T-helper 17 cell (primary cell): Measurements from ENCODE around the gene OCA2. TPM values are rescaled to one million over a fixed set of nuclear protein-coding genes. Genes with fewer than 3 reads are reported as not detected.

ENCODE experiments used
- ATAC-seq: fragments of 150-1000 bp; cut with Tn5 transposase; 2 replicates; pipeline ENCODE4 v1.10.0; 2021; ENCODE audit warnings: mild to moderate bottlenecking, moderate library complexity
- DNase-seq, 3 donors: peaks; one replicate each; pipeline versions ENCODE4 v3.0.0 to v3.0.0-alpha.2; 2020 to 2021
- H3K9me3 ChIP-seq: one replicate; pipeline ENCODE4 v1.7.0; 2013; ENCODE audit warnings: low read length, mild to moderate bottlenecking; ENCODE audit not compliant: control insufficient read depth, poor library complexity, severe bottlenecking
- H3K27ac Mint-ChIP-seq: one replicate; pipeline ENCODE4 v1.8.0; 2022; ENCODE audit warnings: mild to moderate bottlenecking, moderate library complexity, mixed read lengths
- H3K27me3 Mint-ChIP-seq: one replicate; pipeline ENCODE4 v1.8.0; 2022; ENCODE audit warnings: mixed read lengths
- H3K36me3 Mint-ChIP-seq: one replicate; pipeline ENCODE4 v1.8.0; 2022; ENCODE audit warnings: low read depth, mixed read lengths
- H3K4me1 Mint-ChIP-seq: one replicate; pipeline ENCODE4 v1.8.0; 2022; ENCODE audit warnings: mild to moderate bottlenecking, mixed read lengths
- H3K4me3 Mint-ChIP-seq: one replicate; pipeline ENCODE4 v1.8.0; 2022; ENCODE audit warnings: mild to moderate bottlenecking, moderate library complexity, mixed read lengths
- total RNA-seq, 4 donors: library from RNA in 2 of 4; stranded (reverse) in 2 of 4; gene quantifications; one replicate each; pipeline ENCODE4 v1.2.3 and lab custom pipeline; 2022 to 2026

OCA2 gene
- total RNA-seq, 2 donors from 2014 or later: not detected

GRCh38 chr15:28026764-28027713 lies 72.1 kb downstream of the OCA2 start:
- Mint-ChIP-seq H3K4me1 (no peaks in the 10 kb centered on the region), H3K4me3 (no peak overlapping the region), H3K36me3 (no peaks in the 10 kb centered on the region), H3K27ac (no peak overlapping the region), H3K27me3 (peaks cover 7% of the 10 kb centered on the region)
- ATAC-seq: no peak
- H3K9me3 ChIP-seq: no peaks in the 10 kb centered on the region
- DNase-seq: no peak

- no peaks in the 10 kb centered on the region for H3K36me3 Mint-ChIP-seq
- no peaks in the 10 kb centered on the region for H3K9me3 ChIP-seq
- H3K4me1 Mint-ChIP-seq: no peaks in the 10 kb centered on the region
- DNase-seq (no peak), ATAC-seq (no peak)
- H3K27ac Mint-ChIP-seq: no peak overlapping the region
- no peak overlapping the region for H3K4me3 Mint-ChIP-seq
- peaks cover 7% of the 10 kb centered on the region for H3K27me3 Mint-ChIP-seq
Measured at GRCh38 chr15:28026221-28026620, 72.9 kb downstream of the OCA2 start.

GRCh38 chr15:28025413-28025812 lies 73.7 kb downstream of the OCA2 start:
- H3K9me3 ChIP-seq: no peaks in the 10 kb centered on the region
- H3K4me3 Mint-ChIP-seq: no peak overlapping the region
- H3K27ac Mint-ChIP-seq: no peak overlapping the region
- no peaks in the 10 kb centered on the region for H3K4me1 Mint-ChIP-seq
- ATAC-seq (no peak), DNase-seq (no peak)
- H3K36me3 Mint-ChIP-seq: no peaks in the 10 kb centered on the region
- H3K27me3 Mint-ChIP-seq: peaks cover 7% of the 10 kb centered on the region

- Mint-ChIP-seq H3K4me3 (no peak overlapping the region), H3K36me3 (no peaks in the 10 kb centered on the region), H3K4me1 (no peaks in the 10 kb centered on the region), H3K27ac (no peak overlapping the region), H3K27me3 (peaks cover 7% of the 10 kb centered on the region)
- no peak for ATAC-seq
- DNase-seq: no peak
- H3K9me3 ChIP-seq: no peaks in the 10 kb centered on the region
Measured at GRCh38 chr15:28024889-28025250, 74.2 kb downstream of the OCA2 start.

- H3K4me3 Mint-ChIP-seq: no peak overlapping the region
- DNase-seq (no peak), ATAC-seq (no peak)
- peaks cover 7% of the 10 kb centered on the region for H3K27me3 Mint-ChIP-seq
- no peak overlapping the region for H3K27ac Mint-ChIP-seq
- no peaks in the 10 kb centered on the region for H3K9me3 ChIP-seq
- H3K36me3 Mint-ChIP-seq: no peaks in the 10 kb centered on the region
- H3K4me1 Mint-ChIP-seq: no peaks in the 10 kb centered on the region
Measured at GRCh38 chr15:28023933-28024888, 74.9 kb downstream of the OCA2 start.

- H3K27me3 Mint-ChIP-seq: peaks cover 14% of the 10 kb centered on the region
- H3K27ac Mint-ChIP-seq: no peak overlapping the region
Measured at GRCh38 chr15:28023422-28023821, 75.7 kb downstream of the OCA2 start.

GRCh38 chr15:28022961-28023360 lies 76.2 kb downstream of the OCA2 start:
- H3K9me3 ChIP-seq: no peaks in the 10 kb centered on the region
- H3K36me3 Mint-ChIP-seq: no peaks in the 10 kb centered on the region
- peaks cover 18% of the 10 kb centered on the region for H3K27me3 Mint-ChIP-seq
- DNase-seq (no peak), ATAC-seq (no peak)
- no peak overlapping the region for H3K4me3 Mint-ChIP-seq
- H3K27ac Mint-ChIP-seq: no peak overlapping the region
- no peaks in the 10 kb centered on the region for H3K4me1 Mint-ChIP-seq

More at GRCh38 chr15:28023422-28023821, 75.7 kb downstream of the OCA2 start:
- H3K4me1 Mint-ChIP-seq: no peaks in the 10 kb centered on the region
- no peaks in the 10 kb centered on the region for H3K9me3 ChIP-seq
- no peak for DNase-seq
- ATAC-seq: no peak
- no peak overlapping the region for H3K4me3 Mint-ChIP-seq
- no peaks in the 10 kb centered on the region for H3K36me3 Mint-ChIP-seq

- H3K9me3 ChIP-seq: no peaks in the 10 kb centered on the region
- H3K4me1 Mint-ChIP-seq: no peaks in the 10 kb centered on the region
- peaks cover 21% of the 10 kb centered on the region for H3K27me3 Mint-ChIP-seq
- no peak for DNase-seq
- H3K27ac Mint-ChIP-seq: no peak overlapping the region
- H3K36me3 Mint-ChIP-seq: no peaks in the 10 kb centered on the region
- H3K4me3 Mint-ChIP-seq: no peak overlapping the region
- ATAC-seq: no peak
Measured at GRCh38 chr15:28022181-28022580, 76.9 kb downstream of the OCA2 start.

- no peak overlapping the region for H3K4me3 Mint-ChIP-seq
- no peaks in the 10 kb centered on the region for H3K4me1 Mint-ChIP-seq
- no peaks in the 10 kb centered on the region for H3K36me3 Mint-ChIP-seq
- no peaks in the 10 kb centered on the region for H3K9me3 ChIP-seq
- H3K27me3 Mint-ChIP-seq: peaks cover 21% of the 10 kb centered on the region
- no peak for ATAC-seq
- H3K27ac Mint-ChIP-seq: no peak overlapping the region
- no peak for DNase-seq
Measured at GRCh38 chr15:28021281-28022039, 77.7 kb downstream of the OCA2 start.

- no peak for ATAC-seq
Measured at GRCh38 chr15:28020644-28021043, 78.5 kb downstream of the OCA2 start.

GRCh38 chr15:28019594-28020309 lies 79.4 kb downstream of the OCA2 start:
- DNase-seq (no peak), ATAC-seq (no peak)
- peaks cover 21% of the 10 kb centered on the region for H3K27me3 Mint-ChIP-seq
- H3K9me3 ChIP-seq: no peaks in the 10 kb centered on the region
- no peak overlapping the region for H3K27ac Mint-ChIP-seq
- no peaks in the 10 kb centered on the region for H3K36me3 Mint-ChIP-seq
- no peaks in the 10 kb centered on the region for H3K4me1 Mint-ChIP-seq
- H3K4me3 Mint-ChIP-seq: no peak overlapping the region

More at GRCh38 chr15:28020644-28021043, 78.5 kb downstream of the OCA2 start:
- Mint-ChIP-seq H3K4me1 (no peaks in the 10 kb centered on the region), H3K27me3 (peaks cover 21% of the 10 kb centered on the region), H3K36me3 (no peaks in the 10 kb centered on the region), H3K4me3 (no peak overlapping the region), H3K27ac (no peak overlapping the region)
- no peak for DNase-seq
- no peaks in the 10 kb centered on the region for H3K9me3 ChIP-seq

GRCh38 chr15:28018291-28019044 lies 80.6 kb downstream of the OCA2 start:
- H3K27me3 Mint-ChIP-seq: peaks cover 18% of the 10 kb centered on the region
- no peak overlapping the region for H3K4me3 Mint-ChIP-seq
- DNase-seq (no peak), ATAC-seq (no peak)
- no peaks in the 10 kb centered on the region for H3K9me3 ChIP-seq
- H3K36me3 Mint-ChIP-seq: no peaks in the 10 kb centered on the region
- no peaks in the 10 kb centered on the region for H3K4me1 Mint-ChIP-seq
- no peak overlapping the region for H3K27ac Mint-ChIP-seq
